Measurements from ENCODE around the gene USP21.
A peak's percentile ranks its signal among the peaks of the same experiment; 100 is the strongest.

USP21 gene

GRCh38 chr1:161174911-161175310 lies 15.6 kb downstream of the USP21 start:
- no peaks in the 10 kb centered on the region for H3K9me3 Mint-ChIP-seq

GRCh38 chr1:161175771-161176453 lies 16.6 kb downstream of the USP21 start:
- peaks cover 18% of the 10 kb centered on the region for H3K36me3 Mint-ChIP-seq
- H3K9me3 Mint-ChIP-seq = no peaks in the 10 kb centered on the region
- no peaks in the 10 kb centered on the region for H3K27me3 Mint-ChIP-seq
- peak overlapping the region; percentile 100 for H3K27ac Mint-ChIP-seq
- H3K4me1 Mint-ChIP-seq = peaks cover 75% of the 10 kb centered on the region
- H3K4me3 Mint-ChIP-seq = peak overlapping the region; percentile 100

More at GRCh38 chr1:161174911-161175310, 15.6 kb downstream of the USP21 start:
- Mint-ChIP-seq H3K27me3 (no peaks in the 10 kb centered on the region), H3K4me1 (peaks cover 66% of the 10 kb centered on the region), H3K27ac (peak overlapping the region; percentile 87), H3K36me3 (peaks cover 18% of the 10 kb centered on the region), H3K4me3 (peak overlapping the region; percentile 5)

GRCh38 chr1:161176468-161177111 lies 17.3 kb downstream of the USP21 start:
- Mint-ChIP-seq H3K9me3 (no peaks in the 10 kb centered on the region), H3K4me1 (peaks cover 73% of the 10 kb centered on the region), H3K27ac (peak overlapping the region; percentile 100), H3K4me3 (peak overlapping the region; percentile 100), H3K27me3 (no peaks in the 10 kb centered on the region), H3K36me3 (peaks cover 14% of the 10 kb centered on the region)

DNA sequence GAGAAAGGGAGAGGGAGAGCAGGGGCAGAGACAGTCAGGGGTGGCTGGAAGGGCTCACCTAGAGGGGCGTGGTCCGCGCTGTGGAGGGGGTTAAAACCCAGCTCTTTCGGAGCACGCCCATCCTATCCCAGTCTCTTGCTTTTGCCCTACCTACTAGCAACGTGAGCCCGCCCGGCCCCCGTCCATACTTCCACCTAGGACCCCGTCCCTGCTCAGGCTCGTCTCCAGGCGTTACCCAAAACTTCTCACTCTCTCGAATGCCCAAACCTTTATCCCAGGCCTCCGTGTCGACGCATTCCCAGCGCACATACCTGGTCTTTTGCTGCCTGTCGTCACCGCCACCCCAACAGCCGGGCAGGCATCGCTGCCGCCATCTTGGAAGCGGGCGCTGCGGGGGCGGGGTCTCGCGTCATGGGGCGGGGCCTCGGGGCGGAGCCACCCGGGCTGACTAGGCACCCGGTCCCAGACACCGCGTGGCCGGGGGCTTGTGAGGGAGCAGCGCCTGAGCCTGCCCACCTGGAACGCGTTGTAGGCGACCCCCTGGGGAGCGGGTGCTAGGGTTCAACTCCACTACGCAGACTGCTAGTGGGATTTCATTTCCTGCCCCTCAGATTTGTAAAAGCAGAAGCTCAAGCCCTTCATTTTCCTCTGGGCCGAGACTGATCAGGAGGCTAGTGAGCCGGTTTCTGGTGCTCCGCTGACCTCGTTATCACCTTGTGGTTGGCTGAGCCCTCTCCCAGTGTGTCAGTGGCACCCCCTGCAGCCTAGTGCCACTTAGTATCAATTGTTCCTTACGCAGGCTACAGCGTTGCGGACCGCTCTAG lies 18.0 kb downstream of the USP21 start, which contains the start of gene B4GALT3:
B4GALT3 (minus strand) TSS at position 396 of the 824 bp plus-strand sequence. CDS start 1,447 bp downstream, outside the sequence.
- Mint-ChIP-seq H3K4me3 (peak within 1 kb of the TSS; percentile 100), H3K27me3 (no peaks in the 10 kb centered on the region), H3K9me3 (no peaks in the 10 kb centered on the region), H3K4me1 (peaks cover 76% of the 10 kb centered on the region), H3K27ac (peak within 1 kb of the TSS; percentile 100), H3K36me3 (peaks cover 12% of the 10 kb centered on the region)

DNA sequence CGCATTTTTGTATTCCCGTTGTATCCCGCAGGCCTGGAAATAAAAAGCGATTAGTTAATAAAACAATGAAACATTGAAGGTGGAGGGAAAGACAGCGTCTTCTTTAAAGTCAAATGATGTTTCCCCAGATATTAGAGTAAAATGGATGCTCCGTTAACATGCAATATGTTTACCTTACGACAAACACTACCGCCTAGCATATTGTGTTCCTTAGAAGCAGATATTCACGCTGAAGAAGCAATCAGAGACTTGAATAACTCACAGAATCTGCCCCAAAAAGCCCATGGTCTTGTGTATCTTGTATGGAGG lies 18.6 kb downstream of the USP21 start:
- H3K9me3 Mint-ChIP-seq = no peaks in the 10 kb centered on the region
- H3K27ac Mint-ChIP-seq = peak overlapping the region; percentile 100
- H3K27me3 Mint-ChIP-seq = no peaks in the 10 kb centered on the region
- peaks cover 9% of the 10 kb centered on the region for H3K36me3 Mint-ChIP-seq
- H3K4me3 Mint-ChIP-seq = peak overlapping the region; percentile 100
- H3K4me1 Mint-ChIP-seq = peaks cover 76% of the 10 kb centered on the region

- Mint-ChIP-seq H3K9me3 (no peaks in the 10 kb centered on the region), H3K27me3 (no peaks in the 10 kb centered on the region), H3K27ac (peak overlapping the region; percentile 30), H3K4me1 (peaks cover 76% of the 10 kb centered on the region), H3K36me3 (peaks cover 3% of the 10 kb centered on the region), H3K4me3 (no peak overlapping the region)
Measured at GRCh38 chr1:161179698-161180097, 20.4 kb downstream of the USP21 start.

GRCh38 chr1:161180639-161181038 lies 21.3 kb downstream of the USP21 start:
- H3K9me3 Mint-ChIP-seq = no peaks in the 10 kb centered on the region
- H3K27me3 Mint-ChIP-seq = no peaks in the 10 kb centered on the region
- H3K36me3 Mint-ChIP-seq = peaks cover 1% of the 10 kb centered on the region
- peak overlapping the region; percentile 8 for H3K4me3 Mint-ChIP-seq
- H3K27ac Mint-ChIP-seq = peak overlapping the region; percentile 86
- peaks cover 74% of the 10 kb centered on the region for H3K4me1 Mint-ChIP-seq

GRCh38 chr1:161182214-161182613 lies 22.9 kb downstream of the USP21 start:
- Mint-ChIP-seq H3K27ac (peak overlapping the region; percentile 94), H3K4me3 (peak overlapping the region; percentile 33), H3K4me1 (peaks cover 78% of the 10 kb centered on the region), H3K36me3 (peaks cover under 1% of the 10 kb centered on the region), H3K27me3 (no peaks in the 10 kb centered on the region), H3K9me3 (no peaks in the 10 kb centered on the region)

DNA sequence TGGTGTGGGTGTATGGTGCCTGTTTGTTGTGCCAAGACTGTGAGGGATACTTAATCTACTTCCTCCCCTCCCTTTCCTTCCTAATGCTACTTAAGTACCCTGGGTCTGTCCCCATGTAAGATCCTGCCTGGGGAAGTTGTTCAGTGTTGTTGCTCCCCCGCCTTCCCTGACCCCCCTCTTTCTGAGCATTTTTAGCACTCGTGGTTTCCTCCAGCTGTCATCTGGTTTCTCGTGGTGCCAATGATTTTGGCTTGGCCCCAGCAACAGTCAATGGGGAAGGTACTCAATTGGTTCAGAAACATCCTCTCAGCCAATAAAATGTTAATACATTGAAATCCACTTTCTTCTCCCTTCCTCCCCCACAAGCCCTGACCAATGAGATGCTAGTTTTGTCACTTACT lies 26.0 kb downstream of the USP21 start:
- no peaks in the 10 kb centered on the region for H3K9me3 Mint-ChIP-seq
- no peaks in the 10 kb centered on the region for H3K27me3 Mint-ChIP-seq
- peaks cover 77% of the 10 kb centered on the region for H3K4me1 Mint-ChIP-seq
- peak overlapping the region; percentile 80 for H3K4me3 Mint-ChIP-seq
- H3K27ac Mint-ChIP-seq = peak overlapping the region; percentile 95
- no peaks in the 10 kb centered on the region for H3K36me3 Mint-ChIP-seq

- Mint-ChIP-seq H3K36me3 (no peaks in the 10 kb centered on the region), H3K9me3 (no peaks in the 10 kb centered on the region), H3K4me1 (peaks cover 72% of the 10 kb centered on the region), H3K27ac (peak overlapping the region; percentile 95), H3K4me3 (peak overlapping the region; percentile 80), H3K27me3 (no peaks in the 10 kb centered on the region)
Measured at GRCh38 chr1:161185732-161186311, 26.5 kb downstream of the USP21 start.

GRCh38 chr1:161187311-161187710 lies 28.0 kb downstream of the USP21 start:
- Mint-ChIP-seq H3K9me3 (no peaks in the 10 kb centered on the region), H3K4me3 (no peak overlapping the region), H3K4me1 (peaks cover 69% of the 10 kb centered on the region), H3K27me3 (no peaks in the 10 kb centered on the region), H3K36me3 (no peaks in the 10 kb centered on the region), H3K27ac (peak overlapping the region; percentile 95)

DNA sequence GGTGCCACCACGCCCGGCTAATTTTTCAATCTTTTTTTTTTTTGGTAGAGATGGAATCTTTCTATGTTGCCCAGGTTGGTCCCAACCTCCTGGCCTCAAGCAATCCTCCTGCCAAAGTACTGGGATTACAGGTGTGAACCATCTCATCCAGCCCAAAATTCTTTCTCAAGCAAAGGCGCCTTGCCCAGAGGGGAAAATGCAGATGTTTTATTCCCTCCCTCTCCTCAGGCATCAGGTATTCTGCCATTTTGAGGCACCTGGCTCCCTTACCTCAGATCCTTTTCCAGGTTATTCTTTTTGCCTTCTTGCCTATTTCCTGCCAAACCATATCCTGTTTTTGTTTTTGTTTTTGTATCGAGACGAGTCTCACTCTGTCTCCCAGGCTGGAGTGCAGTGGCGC lies 29.1 kb downstream of the USP21 start:
- H3K27me3 Mint-ChIP-seq = no peaks in the 10 kb centered on the region
- peak overlapping the region; percentile 91 for H3K27ac Mint-ChIP-seq
- H3K4me3 Mint-ChIP-seq = peak overlapping the region; percentile 17
- no peaks in the 10 kb centered on the region for H3K36me3 Mint-ChIP-seq
- H3K9me3 Mint-ChIP-seq = no peaks in the 10 kb centered on the region
- peaks cover 68% of the 10 kb centered on the region for H3K4me1 Mint-ChIP-seq

DNA sequence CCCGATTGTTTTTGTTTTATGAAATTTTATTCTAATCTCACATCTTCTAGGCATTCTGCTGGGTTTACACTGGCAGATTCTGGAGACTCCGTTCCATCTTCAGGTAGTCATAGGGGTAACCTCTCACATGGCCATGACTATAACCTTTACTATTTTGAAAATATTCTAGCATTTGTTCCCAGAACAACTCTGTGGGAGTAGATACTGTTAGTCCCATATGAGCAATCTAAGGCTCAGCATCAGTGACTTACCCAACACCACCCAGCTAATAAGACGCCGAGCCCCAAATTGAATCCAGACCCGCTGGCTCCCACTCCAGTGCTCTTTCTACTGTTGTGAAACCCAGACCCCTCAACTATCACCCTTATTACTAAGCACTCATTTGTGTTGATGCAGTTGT lies 29.7 kb downstream of the USP21 start:
- Mint-ChIP-seq H3K4me1 (peaks cover 63% of the 10 kb centered on the region), H3K36me3 (no peaks in the 10 kb centered on the region), H3K4me3 (no peak overlapping the region), H3K27ac (peak overlapping the region; percentile 83), H3K27me3 (no peaks in the 10 kb centered on the region), H3K9me3 (no peaks in the 10 kb centered on the region)

DNA sequence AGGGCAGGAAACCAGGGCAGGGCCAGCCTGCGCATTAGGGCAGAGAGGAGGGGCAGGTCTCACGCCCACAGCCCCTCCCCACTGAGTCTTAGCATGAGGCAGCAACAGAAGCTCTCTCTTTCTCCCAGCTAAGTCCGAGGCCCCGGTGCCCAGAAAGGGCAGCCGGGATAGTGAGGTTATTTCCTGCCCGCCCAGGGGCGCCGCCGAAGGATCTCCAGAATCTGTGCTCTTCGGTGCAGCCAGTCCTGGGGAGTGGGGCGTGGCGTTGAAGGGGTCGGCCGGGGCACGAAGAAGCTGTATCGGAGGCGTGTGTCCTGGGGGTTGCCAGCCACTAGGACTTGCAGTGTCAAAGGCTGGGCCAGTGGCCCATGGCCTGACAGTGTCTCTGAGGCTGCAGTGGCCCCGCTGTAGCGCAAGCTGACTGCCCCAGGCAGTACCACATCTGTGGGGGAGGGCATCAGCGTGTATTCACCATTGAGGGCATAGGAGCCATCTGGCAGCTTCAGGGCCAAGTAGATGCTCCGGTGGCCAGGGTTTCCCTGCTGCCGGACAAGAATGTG lies 31.7 kb downstream of the USP21 start:
- peaks cover 61% of the 10 kb centered on the region for H3K4me1 Mint-ChIP-seq
- no peaks in the 10 kb centered on the region for H3K27me3 Mint-ChIP-seq
- no peak overlapping the region for H3K4me3 Mint-ChIP-seq
- H3K9me3 Mint-ChIP-seq = no peaks in the 10 kb centered on the region
- no peaks in the 10 kb centered on the region for H3K36me3 Mint-ChIP-seq
- H3K27ac Mint-ChIP-seq = no peak overlapping the region

GRCh38 chr1:161191971-161192370 lies 32.7 kb downstream of the USP21 start:
- H3K27ac Mint-ChIP-seq = no peak overlapping the region

More at GRCh38 chr1:161191971-161192370, 32.7 kb downstream of the USP21 start:
- Mint-ChIP-seq H3K9me3 (no peaks in the 10 kb centered on the region), H3K27me3 (no peaks in the 10 kb centered on the region), H3K4me1 (peaks cover 54% of the 10 kb centered on the region), H3K4me3 (no peak overlapping the region), H3K36me3 (no peaks in the 10 kb centered on the region)

Measured in activated naive CD4-positive, alpha-beta T cell treated with anti-CD3 and anti-CD28 coated beads, Interleukin-2, amount 50 U/mL, for 24 hours (primary cell).